Panc1 (cell line): Measurements from ENCODE around the gene MRGPRX4.

Source experiments
- POLR2AphosphoS5 ChIP-seq: IDR thresholded peaks from 2 replicates; pipeline ENCODE4 v1.6.1; 2012; ENCODE audit warnings: mild to moderate bottlenecking, low read depth, low read length, moderate library complexity
- SIN3A ChIP-seq: IDR thresholded peaks from 2 replicates; pipeline ENCODE4 v1.6.1; 2012; ENCODE audit warnings: low read depth, mild to moderate bottlenecking, low read length, moderate library complexity, borderline replicate concordance; ENCODE audit not compliant: insufficient read depth
- TCF7L2 ChIP-seq: IDR thresholded peaks from 2 replicates; pipeline ENCODE4 v1.6.1; 2011; ENCODE audit warnings: mild to moderate bottlenecking, low read depth, low read length, inconsistent platforms
- TF ChIP-seq, protein P1 (sequence below): fragments of 450-650 bp; IDR thresholded peaks from 2 replicates; pipeline ENCODE4 v1.5.1; 2017; ENCODE audit warnings: mild to moderate bottlenecking
- TF ChIP-seq, protein P2 (sequence below), 2 experiments: IDR thresholded peaks; 2 replicates each; pipeline ENCODE4 v1.6.1; 2011 to 2012; ENCODE audit warnings: low read depth in 2 of 2, control low read depth in 1 of 2, low read length in 1 of 2, mild to moderate bottlenecking in 1 of 2, moderate library complexity in 1 of 2; ENCODE audit not compliant: insufficient read depth in 1 of 2

DNA sequence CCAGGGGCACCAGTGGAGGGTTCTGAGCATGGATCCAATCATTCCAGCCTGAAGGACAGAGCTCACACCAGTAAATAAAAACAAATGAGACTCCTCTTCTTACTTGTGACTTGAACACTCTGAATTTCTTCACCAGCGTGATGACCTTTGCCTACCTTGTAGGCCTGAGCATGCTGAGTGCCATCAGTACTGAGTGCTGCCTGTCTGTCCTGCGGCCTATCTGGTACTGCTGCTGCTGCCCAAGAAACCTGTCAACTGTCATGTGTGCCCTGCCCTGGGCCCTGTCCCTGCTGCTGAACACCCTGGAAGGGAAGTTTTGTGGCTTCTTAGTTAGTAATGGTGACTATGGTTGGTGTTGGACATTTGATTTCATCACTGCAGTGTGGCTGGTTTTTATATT is 23.9 kb downstream of the MRGPRX4 start:
- TF ChIP-seq, protein P1, sequence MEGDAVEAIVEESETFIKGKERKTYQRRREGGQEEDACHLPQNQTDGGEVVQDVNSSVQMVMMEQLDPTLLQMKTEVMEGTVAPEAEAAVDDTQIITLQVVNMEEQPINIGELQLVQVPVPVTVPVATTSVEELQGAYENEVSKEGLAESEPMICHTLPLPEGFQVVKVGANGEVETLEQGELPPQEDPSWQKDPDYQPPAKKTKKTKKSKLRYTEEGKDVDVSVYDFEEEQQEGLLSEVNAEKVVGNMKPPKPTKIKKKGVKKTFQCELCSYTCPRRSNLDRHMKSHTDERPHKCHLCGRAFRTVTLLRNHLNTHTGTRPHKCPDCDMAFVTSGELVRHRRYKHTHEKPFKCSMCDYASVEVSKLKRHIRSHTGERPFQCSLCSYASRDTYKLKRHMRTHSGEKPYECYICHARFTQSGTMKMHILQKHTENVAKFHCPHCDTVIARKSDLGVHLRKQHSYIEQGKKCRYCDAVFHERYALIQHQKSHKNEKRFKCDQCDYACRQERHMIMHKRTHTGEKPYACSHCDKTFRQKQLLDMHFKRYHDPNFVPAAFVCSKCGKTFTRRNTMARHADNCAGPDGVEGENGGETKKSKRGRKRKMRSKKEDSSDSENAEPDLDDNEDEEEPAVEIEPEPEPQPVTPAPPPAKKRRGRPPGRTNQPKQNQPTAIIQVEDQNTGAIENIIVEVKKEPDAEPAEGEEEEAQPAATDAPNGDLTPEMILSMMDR, result no peak
- TF ChIP-seq, protein P2, sequence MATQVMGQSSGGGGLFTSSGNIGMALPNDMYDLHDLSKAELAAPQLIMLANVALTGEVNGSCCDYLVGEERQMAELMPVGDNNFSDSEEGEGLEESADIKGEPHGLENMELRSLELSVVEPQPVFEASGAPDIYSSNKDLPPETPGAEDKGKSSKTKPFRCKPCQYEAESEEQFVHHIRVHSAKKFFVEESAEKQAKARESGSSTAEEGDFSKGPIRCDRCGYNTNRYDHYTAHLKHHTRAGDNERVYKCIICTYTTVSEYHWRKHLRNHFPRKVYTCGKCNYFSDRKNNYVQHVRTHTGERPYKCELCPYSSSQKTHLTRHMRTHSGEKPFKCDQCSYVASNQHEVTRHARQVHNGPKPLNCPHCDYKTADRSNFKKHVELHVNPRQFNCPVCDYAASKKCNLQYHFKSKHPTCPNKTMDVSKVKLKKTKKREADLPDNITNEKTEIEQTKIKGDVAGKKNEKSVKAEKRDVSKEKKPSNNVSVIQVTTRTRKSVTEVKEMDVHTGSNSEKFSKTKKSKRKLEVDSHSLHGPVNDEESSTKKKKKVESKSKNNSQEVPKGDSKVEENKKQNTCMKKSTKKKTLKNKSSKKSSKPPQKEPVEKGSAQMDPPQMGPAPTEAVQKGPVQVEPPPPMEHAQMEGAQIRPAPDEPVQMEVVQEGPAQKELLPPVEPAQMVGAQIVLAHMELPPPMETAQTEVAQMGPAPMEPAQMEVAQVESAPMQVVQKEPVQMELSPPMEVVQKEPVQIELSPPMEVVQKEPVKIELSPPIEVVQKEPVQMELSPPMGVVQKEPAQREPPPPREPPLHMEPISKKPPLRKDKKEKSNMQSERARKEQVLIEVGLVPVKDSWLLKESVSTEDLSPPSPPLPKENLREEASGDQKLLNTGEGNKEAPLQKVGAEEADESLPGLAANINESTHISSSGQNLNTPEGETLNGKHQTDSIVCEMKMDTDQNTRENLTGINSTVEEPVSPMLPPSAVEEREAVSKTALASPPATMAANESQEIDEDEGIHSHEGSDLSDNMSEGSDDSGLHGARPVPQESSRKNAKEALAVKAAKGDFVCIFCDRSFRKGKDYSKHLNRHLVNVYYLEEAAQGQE (IDR thresholded peaks at IDR 0.05; ENCODE audit: insufficient read depth in 1 of 2, low read depth in 2 of 2, low read length in 1 of 2), result no peak
- TF ChIP-seq POLR2AphosphoS5 (no peak), TCF7L2 (no peak), SIN3A (no peak)
